ENCODE measurements around the gene BCAS3.

- no peak for TF ChIP-seq CTCF (IDR thresholded peaks at IDR 0.05)
- TF ChIP-seq POLR2A (IDR thresholded peaks at IDR 0.05), result no peak
Observed at GRCh38 chr17:61064087-61064951, 386.7 kb downstream of the BCAS3 start.

Measured in transverse colon (tissue), 3 donors.